Epithelial cell of esophagus (primary cell): Measurements from ENCODE around the gene ITIH3.

Experiments
- DNase-seq: peaks from one replicate; pipeline ENCODE4 v3.0.0; 2010; ENCODE audit warnings: low read depth
- H3K4me3 ChIP-seq: 2 replicates; pipeline ENCODE4 v1.5.1; 2011; ENCODE audit warnings: mild to moderate bottlenecking, low read length, control low read depth
- CTCF ChIP-seq: IDR thresholded peaks from 2 replicates; pipeline ENCODE4 v1.5.1; 2011; ENCODE audit warnings: low read depth, mild to moderate bottlenecking, low read length, control low read depth, inconsistent platforms; ENCODE audit not compliant: insufficient read depth; ENCODE audit errors: missing control alignments

The ITIH3 gene

GRCh38 chr3:52839892-52840545 lies 45.4 kb downstream of the ITIH3 start:
- DNase-seq = no peak
- no peak for TF ChIP-seq CTCF
- H3K4me3 ChIP-seq = no peak overlapping the region

- no peak for DNase-seq
- no peak overlapping the region for H3K4me3 ChIP-seq
- no peak for TF ChIP-seq CTCF
Observed at GRCh38 chr3:52841211-52841980, 46.8 kb downstream of the ITIH3 start.

GRCh38 chr3:52841981-52842340 lies 47.4 kb downstream of the ITIH3 start:
- no peak for DNase-seq
- H3K4me3 ChIP-seq = no peak overlapping the region
- no peak for TF ChIP-seq CTCF

- TF ChIP-seq CTCF = no peak
- H3K4me3 ChIP-seq = no peak overlapping the region
- DNase-seq = no peak
Observed at GRCh38 chr3:52842424-52842823, 47.8 kb downstream of the ITIH3 start.

- peak; percentile 29 for DNase-seq
- no peak for TF ChIP-seq CTCF
- no peak overlapping the region for H3K4me3 ChIP-seq
Observed at GRCh38 chr3:52843108-52843865, 48.7 kb downstream of the ITIH3 start.

GRCh38 chr3:52843881-52844280 lies 49.3 kb downstream of the ITIH3 start:
- no peak for TF ChIP-seq CTCF
- no peak overlapping the region for H3K4me3 ChIP-seq
- no peak for DNase-seq
